Activated CD8-positive, alpha-beta memory T cell treated with anti-CD3 and anti-CD28 coated beads for 48 hours (primary cell): ENCODE results near the gene TENT4A.

Experiments
- DNase-seq, 3 experiments: peaks; one replicate each; pipeline ENCODE4 v3.0.0-alpha.2; 2020; ENCODE audit warnings: low read depth in 2 of 3, low spot score in 2 of 3

TENT4A gene

DNA sequence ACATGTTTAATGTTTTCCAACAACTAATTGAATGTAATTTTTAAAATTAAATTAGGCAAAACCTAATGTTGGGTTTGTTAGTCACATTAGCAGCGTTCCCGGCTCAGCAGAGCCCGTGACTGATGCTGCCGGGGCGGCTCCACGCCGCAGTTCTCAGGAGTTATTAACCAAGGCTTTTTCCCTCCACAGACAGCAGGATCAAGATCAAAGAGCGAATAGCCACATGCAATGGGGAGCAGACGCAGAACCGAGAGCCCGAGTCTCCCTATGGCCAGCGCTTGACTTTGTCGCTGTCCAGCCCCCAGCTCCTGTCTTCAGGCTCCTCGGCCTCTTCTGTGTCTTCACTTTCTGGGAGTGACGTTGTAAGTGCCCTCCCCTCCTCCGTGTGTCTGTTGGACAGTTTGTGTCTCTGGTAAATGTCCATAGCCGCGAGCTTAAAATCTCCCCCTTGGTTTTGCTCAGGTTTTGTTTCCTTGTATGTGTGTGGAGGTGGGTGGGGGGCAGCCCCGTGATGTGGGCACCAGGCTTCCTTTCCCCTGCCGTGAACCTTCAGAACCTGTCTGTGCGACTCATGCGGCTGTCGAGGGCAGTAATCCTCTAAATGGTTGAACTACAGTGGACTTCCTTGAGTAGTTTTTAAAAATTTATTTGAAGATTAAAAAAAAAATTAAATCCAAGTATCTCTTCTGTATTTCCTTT, 37.1 kb downstream of the TENT4A start:
- DNase-seq = no peak

GRCh38 chr5:6750951-6751685, 37.9 kb downstream of the TENT4A start:
- DNase-seq = no peak

DNA sequence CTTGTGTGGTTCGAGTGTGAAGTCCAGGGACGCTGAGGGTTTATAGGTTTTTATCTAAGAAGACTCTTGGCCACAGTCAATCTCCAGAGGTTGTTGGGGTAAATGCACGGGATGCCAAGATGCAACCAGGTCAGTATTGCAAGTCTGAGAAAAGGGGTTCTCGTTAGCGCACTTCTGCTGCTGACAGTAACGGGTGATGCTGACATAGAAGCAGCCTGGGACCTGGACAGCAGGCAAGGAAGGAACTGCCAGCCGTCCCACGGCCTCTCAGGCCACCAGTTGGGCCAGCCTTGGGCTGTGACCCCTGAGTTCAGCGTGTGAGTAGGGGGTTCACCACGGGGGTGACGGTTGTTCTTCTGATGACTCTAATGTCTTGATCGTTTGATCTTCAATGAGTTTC, 39.0 kb downstream of the TENT4A start:
- no peak for DNase-seq

DNA sequence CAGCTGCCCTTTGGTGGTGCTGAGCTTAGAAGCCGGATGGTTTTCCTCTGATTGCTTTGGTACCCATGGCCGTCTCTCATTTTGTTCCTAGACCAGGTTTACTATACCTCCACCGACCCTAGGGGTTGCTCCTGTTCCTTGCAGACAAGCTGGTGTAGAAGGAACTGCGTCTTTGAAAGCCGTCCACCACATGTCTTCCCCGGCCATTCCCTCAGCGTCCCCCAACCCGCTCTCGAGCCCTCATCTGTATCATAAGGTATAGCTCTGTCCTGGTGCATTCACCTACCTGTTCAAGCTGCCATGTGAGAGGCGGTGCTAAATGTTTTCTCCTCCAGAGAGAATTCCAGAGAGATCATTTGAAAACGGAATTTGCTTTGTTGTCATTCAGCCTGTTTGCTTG, 39.5 kb downstream of the TENT4A start:
- no peak for DNase-seq

DNA sequence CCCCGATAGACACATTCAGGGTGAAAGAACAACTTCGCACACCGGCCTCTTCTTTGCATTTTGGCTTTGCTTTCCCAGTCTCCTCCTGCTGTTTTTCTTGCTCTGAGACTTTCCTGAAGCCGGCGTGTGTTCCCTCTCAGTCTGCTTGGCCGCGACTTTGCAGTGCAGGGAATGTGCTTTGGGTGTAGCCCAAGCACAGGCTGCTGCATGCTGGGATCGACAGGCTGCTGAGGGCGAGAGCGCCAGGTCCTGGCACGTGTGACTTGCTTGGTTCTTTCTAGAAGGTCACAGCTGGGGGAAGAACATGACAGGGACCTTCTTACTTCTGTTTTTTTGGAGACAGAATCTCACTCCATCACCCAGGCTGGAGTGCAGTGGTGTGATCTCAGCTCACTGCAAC, 40.6 kb downstream of the TENT4A start:
- no peak for DNase-seq

- no peak for DNase-seq
These were observed 41.5 kb downstream of the TENT4A start for GRCh38 chr5:6754766-6755165.

DNA sequence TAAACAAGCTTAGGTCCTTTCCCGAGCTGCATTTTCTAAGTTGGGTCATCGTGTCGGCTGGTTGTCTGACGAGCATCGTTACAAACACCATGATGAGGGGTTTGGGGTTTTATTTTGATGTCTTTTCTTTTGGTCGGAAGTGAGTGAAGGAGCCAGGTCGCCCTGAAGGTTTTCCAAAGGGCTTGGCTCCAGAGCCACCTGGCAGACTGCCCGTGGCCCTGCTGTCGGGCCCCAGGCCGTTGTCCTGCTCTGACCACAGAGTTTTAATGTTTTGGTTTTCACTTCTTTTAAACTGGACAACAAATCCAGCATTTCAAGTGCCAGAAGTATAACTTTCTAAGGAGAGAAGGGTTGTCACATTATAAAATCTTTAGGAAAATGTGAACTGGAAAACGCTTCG, 42.3 kb downstream of the TENT4A start:
- no peak for DNase-seq

GRCh38 chr5:6755941-6756340, 42.7 kb downstream of the TENT4A start:
- no peak for DNase-seq

- no peak for DNase-seq
These were observed 44.3 kb downstream of the TENT4A start for GRCh38 chr5:6757414-6757969.

DNA sequence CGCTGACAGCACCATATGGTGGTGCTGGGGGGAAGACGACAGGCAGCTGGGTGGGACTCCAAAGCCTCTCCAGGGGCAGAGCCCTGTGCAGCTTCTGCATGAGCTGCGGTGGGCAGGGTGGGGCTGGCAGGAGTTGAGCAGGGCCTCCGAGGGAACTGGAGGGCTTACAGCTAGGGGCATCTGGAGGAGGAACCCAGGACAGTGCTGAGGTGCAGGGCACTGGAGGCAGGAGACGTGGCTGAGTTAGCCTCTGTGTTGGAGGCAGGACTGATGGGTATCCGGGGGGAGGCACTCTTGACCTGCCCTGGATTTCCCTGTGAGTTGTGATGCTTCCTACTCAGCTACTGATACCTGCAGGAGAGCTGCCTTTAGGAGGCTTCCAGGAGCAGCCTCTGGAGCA, 45.0 kb downstream of the TENT4A start:
- DNase-seq = no peak

- no peak for DNase-seq
These were observed 45.5 kb downstream of the TENT4A start for GRCh38 chr5:6758706-6759105.

DNA sequence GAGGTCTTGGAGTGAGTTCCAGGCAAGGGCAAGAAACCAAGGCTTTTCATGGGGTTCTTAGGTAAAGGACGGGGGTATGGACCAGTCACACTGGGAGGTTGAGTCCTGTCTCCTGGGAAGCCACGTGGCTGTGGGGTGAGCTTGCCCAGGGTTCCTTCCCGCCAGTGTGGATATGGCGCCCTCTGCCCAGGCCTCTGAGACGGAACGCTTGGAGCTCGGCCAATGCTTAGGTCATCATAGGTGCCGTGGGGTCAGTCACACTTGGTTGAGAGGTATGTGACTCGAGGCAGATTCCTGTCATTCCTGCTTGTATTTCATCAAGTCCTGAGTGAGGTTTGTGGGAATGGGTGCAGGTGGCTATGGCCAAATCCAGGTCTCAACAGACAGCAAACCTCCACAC, 46.2 kb downstream of the TENT4A start:
- DNase-seq = no peak

DNA sequence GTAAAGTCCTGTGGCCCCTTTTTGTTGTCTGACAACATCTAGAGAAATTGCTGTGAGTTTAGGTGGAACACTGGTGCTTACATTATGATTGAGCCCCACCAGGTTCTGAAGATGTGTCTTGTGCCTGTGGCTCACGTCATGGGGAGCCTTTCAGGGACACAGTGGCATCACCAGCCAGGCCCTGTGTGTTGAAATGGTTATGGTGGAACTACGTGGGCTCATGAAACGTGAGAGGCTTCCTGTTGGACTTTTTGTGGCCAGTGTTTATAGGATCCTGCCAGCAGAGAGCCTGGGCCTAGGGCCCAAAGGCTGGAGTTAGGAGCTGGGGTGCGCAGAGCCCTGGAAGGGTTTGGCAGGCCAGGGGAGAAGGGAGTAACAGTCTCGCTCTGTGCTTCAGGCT, 46.8 kb downstream of the TENT4A start:
- no peak for DNase-seq

GRCh38 chr5:6760686-6761085, 47.5 kb downstream of the TENT4A start:
- no peak for DNase-seq

DNA sequence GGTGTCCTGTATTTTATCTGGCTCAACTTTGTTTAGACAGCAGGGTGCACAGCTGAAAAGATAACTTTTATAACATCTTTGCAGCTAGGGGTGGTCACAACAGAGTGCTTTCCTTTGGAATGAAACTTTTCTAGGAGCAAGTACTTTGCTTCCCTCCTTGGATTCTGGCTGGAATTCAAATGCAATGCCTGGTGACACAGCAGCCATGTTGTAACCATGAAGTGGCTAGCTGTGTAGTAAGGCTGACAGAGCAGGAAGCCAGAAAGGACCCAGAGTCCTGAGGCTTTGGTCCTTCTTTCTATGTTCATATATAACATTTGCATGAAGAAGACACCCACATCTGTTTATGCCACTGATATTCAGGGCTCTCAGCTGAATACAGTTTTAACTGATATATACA, 48.1 kb downstream of the TENT4A start:
- DNase-seq = no peak

- no peak for DNase-seq
These were observed 48.9 kb downstream of the TENT4A start for GRCh38 chr5:6762116-6762515.

DNA sequence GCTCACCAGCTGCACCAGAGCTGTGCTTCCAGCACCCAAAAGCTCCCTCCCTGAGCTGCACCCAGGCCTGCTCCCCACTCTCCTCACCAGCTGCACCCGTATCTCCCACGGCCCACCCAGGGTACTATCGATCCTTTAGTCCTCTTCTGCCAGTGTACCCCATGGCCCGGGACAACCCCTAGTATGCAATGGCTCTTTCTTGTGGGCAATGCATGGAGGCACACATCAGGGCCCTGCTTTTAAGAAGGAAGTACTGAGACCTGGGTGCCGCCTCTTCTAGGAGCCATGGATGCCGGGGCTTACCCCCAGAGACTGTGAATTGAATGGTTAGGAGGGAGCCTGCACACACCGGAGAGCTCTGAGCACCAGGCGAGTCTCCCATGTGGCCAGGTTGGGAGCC, 49.5 kb downstream of the TENT4A start:
- DNase-seq = no peak

DNA sequence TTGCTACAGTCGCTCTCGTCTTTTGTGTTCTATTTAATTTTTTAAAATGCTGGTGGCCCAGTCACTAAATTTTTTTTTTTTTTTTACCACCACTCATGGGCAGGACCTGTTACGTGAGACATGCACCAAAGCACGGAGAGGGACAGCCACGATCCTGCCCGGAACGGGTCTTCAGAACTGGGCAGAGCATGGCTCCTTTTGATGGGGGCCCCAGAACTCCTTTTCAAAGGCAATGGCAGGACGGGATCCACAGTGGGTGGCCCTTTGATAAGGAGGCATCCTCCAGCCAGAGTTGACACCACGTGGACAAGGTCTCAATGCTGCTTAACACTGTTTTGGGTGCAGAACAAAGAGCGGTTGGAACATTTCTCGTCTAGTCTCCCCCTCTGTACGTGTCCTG, 50.0 kb downstream of the TENT4A start:
- no peak for DNase-seq

GRCh38 chr5:6765612-6766525, 52.6 kb downstream of the TENT4A start:
- peak; percentile 23 to 56 (median 39) for DNase-seq

GRCh38 chr5:6766604-6767093, 53.4 kb downstream of the TENT4A start:
- peak in 2 of 3 experiments; percentile 13 to 18 for DNase-seq

GRCh38 chr5:6767481-6768063, 54.3 kb downstream of the TENT4A start:
- DNase-seq = no peak
